Fibroblast of skin of right quadriceps (primary cell): ENCODE data around the gene SOHLH2.

Source experiments
- DNase-seq: peaks from one replicate; pipeline ENCODE4 v3.0.0-alpha.2; 2013

Gene SOHLH2, protein sequence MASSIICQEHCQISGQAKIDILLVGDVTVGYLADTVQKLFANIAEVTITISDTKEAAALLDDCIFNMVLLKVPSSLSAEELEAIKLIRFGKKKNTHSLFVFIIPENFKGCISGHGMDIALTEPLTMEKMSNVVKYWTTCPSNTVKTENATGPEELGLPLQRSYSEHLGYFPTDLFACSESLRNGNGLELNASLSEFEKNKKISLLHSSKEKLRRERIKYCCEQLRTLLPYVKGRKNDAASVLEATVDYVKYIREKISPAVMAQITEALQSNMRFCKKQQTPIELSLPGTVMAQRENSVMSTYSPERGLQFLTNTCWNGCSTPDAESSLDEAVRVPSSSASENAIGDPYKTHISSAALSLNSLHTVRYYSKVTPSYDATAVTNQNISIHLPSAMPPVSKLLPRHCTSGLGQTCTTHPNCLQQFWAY

DNA sequence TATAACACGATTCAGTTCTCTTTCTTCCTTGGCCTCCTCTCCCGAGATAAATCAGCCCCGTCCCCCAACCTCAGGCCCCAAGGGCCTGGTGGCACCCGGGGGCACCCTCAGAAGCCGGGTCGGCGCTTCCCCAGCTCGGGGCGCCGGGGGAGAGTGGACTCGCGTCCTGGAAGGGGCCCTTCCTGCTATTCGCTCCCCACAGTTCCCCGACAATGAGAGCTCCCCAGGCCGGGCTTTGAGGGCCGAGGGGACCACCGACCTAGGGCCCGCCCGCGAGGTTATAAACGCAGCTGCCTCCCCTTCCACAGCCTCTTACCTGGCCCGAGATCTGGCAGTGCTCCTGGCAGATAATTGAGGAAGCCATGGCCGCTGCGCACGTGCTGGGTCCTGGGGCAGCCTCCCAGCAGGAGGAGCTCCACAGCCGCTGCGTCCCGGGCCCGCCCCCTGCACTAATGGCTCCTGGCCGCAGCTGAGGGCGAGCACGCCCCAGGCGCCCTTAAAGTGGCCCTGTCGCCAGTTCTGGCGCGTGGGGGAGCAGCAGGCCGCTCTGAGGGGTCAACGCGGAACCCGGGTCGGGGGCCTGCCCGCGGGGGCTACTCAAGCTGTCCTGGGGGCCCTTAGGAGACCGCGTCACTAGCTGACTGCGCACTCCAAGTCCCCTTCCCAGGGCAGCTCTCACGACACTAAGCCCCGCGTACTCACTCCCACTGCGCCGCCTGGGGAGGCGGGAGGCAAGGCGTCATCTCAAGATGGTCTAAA lies at the start of gene SOHLH2:
TSS of gene SOHLH2 (minus strand) at position 394 of the 759 bp plus-strand sequence. CDS start at position 364, 30 bp downstream.
- no peak for DNase-seq

DNA sequence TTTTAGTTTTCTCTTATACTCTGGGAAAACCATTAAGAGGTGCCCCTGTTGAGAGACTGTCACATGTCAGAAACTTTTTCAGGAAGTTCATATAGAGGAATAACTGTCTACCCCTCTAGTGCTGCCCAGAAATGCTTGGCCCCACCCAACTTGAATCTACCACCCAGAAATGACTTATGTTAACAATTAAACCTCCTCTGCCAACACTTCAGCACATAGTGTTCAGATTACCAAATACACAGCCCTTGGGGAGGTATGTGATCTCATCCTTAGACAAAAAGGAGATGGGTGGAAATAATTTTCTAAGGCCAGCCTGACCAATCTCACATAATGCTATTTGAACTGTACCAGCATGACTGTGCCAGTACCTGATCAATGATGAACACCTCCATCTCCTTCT lies 47.6 kb upstream of the SOHLH2 start:
- DNase-seq, result no peak

DNA sequence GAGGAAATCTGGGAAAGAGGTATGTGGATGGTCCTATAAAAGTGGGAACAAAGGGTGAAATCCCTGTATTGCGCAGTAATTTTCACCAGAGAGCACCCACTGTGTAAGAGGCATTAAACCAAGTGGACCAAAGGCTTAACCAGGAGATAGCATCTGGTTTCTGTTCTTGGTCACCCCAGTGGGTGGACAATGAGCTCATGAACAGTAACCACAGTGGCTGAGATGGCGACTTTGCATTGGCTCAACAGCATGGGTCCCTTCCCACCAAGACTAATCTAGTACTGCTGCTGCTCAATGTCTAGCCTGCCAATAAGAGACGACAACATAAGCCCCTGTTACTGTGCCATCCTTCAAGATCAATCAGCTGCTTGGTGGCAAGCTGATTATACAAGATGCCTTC lies 46.7 kb upstream of the SOHLH2 start:
- no peak for DNase-seq

DNA sequence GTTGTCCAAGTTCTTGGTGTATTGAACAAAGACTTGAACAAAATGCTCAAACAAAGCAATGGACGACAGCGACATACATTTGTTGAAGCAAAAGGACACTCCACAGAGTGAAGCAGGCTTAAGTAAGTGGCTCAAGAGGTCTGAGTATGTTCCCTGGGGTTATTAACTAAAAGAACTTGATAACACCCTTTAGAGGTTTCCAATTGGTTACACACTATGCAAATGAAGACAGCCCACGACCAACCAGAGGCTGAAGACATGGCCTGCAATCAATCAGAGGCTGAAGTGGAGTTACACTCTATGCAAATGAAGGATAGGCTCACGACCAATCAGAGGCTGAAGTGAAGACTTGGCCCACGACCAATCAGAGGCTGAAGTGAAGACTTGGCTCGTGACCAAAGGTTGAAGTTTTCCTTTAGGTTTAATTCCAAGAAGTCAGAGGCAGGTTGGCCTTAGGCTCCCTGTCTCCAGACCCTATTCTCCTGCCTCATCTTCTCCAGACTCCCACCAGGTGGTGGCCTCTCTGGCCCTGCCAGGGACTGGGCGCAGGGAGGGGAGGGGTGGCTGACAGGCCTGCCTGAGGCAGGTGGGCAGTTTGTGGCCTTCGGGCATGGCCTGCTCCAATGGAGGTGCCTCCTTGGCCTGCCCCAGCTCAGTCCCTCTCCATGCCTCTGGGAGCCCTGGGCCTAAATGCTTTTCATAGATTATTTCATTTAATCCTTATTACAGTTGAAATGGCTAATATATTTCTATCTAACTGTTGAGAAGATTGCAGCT lies 45.2 kb upstream of the SOHLH2 start:
- no peak for DNase-seq

DNA sequence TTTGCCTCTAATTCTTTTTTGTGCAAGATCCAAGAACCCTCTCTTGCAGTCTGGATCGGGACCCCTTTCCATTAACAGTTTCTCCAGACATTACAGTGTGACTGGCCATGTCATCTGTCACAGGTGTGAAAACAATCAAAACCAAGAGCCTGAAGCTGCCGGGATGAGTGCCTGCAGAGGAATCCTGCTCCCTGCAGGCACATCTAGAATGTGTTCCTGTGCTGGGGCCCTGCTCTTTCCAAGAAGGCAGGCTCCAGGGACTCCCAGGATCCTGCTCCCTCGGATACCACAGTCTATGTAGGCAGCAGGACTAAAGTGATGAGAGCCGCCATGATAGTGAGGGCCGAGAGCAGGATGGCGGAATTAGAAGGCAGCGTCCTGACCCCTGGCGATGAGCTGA lies 44.5 kb upstream of the SOHLH2 start:
- DNase-seq, result no peak

DNA sequence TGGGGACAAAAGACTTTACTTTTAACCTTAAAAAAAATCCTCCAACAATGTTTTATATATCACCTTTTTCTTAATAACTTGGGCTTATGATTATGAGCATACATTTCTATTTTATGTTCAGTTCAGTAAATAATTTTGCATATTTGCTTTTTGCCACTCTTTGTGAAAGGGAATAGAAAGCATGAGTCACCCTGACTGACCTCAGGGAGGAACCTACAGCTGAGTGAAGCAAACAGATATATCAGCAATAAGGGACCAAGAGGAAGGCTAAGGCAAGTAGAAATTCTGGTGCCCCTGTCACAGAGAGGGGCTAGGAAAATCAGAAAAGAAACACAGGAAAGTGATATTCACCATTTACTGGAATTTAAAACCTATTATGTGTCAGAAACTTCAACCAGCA lies 37.2 kb upstream of the SOHLH2 start:
- no peak for DNase-seq

DNA sequence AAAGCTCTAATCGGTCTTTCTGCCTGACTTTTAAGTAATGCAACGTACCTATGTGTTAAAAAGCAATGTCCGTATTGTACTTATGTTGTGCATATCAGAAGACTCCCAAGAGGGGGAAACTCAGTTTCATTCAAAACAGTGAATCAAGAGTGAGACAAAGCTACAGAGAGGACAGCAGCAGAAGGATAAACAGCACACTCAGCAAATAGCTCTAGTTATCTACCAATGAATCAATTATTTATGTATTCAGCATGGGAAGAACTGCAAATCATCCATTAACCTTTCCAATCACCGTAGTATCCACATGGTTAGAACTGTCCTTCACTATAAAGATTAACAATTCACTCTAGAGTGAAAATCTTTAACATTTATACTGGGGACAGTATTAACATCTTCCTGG lies 36.7 kb upstream of the SOHLH2 start:
- no peak for DNase-seq

DNA sequence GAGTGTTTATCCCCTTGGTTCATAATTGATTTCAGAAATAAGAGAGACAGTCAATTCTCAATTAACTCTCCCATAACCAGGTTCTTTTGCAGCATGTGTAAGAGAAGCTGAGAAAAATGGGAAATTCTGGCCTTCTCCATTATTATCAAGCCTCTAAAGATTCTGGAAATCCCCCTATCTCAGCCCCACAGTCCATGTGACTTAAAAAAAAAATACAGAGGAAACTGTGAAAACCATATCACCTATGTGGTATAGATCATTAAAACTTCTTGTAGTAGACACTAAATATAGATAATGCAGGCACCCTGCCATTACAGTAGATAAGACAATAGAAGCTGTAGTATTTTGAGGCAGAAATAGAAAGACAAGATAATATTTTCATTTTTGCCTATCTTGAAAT lies 34.3 kb upstream of the SOHLH2 start:
- DNase-seq, result no peak

DNA sequence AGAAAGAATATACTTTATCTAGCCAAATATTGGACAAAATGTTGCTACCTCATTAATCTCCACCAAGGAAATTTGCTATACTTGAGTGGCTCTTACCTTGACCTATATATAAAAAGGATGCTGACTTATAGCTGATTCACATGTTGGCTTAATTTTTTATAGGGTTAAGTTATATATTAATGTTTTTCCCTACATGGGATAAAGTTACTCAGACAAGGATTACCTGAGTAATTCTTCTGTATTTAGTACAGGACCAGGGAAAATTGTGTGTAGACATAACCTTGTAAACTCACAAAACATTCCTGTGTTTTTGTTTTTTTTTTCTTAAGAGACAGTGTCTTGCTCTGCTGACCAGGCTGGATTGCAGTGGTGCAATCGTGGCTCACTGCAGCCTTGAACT lies 30.6 kb upstream of the SOHLH2 start:
- DNase-seq, result no peak

DNA sequence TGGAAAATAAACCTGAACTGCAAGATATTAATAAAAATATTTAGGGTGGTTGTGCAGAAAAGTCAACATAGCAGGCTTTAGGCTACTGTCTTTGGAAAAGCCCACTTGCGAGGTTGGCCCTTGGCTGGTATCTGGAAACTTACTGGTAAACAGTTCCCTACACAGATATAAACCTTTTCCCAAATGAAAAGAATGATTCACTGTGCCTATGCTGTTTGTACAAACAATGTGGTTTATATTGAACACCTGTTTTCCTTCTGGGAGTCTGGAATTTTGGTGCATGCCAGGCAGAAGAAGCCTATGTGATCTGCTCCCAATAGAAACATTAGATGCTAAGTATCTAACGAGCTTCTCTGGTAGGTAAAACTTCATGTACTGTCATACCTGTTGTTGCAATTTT lies 29.7 kb upstream of the SOHLH2 start:
- DNase-seq, result no peak

DNA sequence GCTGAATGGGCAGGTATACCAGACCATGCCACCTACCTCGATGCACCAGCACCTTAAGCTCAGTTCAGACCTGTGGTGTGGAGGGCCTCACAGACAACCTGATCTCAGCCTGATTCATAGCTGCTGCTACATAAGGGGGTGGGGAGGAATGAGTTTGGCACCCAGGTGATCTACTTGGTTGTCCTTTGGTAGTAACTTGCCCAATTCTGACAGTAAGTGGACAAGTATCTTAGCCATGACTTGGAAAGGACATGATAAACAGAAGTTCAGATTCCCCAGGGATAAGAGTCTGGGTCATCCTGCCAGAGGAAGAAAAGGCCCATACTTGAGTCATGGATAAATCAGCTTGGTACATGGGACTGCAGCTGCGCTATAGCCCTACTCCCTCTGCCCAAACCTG lies 28.4 kb upstream of the SOHLH2 start:
- DNase-seq, result no peak

DNA sequence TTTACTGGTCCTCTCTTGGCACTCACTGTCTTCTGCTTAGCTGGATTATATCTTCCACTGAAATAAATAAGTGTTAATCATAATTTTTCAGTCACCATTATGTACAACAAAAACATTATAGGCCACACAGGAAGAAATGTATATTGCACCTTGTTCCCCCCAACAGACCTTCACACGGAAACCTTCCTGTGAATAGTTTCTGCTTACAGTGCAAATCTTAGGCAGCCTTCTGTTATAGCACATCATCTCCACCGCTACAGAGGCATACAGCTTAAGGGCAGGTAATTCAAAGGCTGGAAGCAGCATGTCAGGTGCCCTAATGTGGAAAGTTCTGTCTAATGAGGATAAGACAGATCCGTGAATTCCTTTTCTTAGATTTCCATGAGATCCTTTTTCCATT lies 16.9 kb upstream of the SOHLH2 start:
- no peak for DNase-seq

DNA sequence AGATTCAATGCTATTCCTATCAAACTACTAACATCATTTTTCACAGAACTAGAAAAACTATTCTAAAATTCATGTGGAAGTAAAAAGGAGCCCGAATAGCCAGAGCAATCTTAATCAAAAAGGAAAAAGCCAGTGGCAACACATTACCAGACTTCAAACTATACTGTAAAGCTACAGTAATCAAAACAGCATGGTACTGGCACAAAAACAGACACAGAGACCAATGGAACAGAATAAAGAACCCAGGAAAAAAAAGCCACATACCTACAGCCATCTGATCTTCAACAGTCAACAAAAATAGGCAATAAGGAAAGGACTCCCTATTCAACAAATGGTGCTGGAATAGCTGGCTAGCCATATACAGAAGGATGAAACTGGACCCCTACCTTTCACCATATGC lies 10.4 kb upstream of the SOHLH2 start:
- DNase-seq, result no peak

DNA sequence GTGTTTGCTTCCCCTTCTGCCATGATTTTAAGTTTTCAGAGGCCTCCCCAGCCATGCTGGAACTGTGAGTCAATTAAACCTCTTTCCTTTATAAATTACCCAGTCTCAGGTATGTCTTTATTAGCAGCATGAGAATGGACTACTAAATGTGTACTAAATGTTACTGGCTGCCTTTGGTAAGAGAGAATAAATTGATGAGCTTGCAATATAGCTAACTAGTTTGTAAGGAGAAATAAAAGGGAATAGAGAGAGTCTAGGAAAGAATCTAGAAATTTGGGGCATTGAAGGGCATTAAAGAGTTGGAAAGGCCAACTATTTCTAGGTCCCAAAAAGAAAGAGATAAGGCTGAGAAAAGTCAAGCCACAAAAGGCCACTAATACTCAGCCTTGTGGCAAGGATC lies 5.5 kb upstream of the SOHLH2 start:
- no peak for DNase-seq

DNA sequence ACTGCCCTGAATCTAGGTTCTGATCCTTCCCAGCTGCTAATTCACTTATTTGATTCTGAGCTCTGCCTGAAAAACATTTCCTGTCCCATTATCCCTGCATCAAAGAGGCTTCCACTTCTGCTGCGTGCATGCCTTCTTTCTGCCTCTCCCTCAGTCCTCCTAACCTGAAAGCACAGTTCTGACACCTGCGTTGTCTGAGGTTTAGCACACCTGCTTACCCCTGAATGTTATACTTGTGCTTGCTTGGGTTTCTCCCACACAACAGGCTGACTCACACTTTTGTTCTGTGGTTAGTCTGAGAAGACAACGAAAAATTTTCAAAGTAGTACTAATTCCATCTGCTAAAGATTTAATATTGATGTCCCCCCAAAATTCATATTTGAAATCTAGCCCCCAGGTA lies 3.1 kb upstream of the SOHLH2 start:
- DNase-seq, result no peak

DNA sequence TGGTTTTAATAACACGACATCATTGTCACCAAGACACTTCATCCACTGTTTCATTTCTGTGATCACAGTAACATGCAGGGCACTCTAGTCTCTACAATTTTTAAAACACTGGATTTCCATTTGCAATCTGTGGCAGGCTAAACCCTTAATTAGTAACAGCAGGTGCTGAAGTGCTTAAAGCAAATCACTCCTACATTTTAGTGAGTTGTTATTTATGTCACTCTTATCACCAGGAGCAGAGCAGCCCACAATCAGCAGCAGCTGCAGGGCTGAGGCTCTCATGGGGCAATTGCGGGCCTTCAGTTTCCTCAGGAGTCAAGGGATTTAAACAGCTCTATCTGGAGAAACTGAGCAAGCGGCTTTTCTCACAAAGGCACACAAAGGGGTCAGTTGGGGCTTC lies 1.6 kb downstream of the SOHLH2 start:
- no peak for DNase-seq

DNA sequence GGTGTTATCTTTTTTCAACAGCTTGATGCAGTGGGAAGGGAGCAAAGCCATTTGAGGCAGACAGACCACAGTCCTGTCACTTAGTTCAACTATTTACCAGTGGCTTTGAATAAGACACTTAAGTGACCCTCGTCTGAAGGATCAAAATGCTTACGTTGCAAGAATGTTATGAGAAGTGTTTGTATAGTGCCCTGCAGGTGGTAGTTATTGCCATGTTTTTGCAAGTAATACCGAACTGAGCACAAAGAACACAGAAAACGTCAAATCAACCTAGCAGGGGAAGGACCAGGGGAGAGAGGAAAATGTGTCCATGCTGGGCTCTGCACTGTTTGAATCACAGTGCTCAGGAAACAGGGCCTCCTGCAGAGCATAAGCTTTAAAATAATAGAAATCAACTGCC lies 2.8 kb downstream of the SOHLH2 start:
- DNase-seq, result no peak

DNA sequence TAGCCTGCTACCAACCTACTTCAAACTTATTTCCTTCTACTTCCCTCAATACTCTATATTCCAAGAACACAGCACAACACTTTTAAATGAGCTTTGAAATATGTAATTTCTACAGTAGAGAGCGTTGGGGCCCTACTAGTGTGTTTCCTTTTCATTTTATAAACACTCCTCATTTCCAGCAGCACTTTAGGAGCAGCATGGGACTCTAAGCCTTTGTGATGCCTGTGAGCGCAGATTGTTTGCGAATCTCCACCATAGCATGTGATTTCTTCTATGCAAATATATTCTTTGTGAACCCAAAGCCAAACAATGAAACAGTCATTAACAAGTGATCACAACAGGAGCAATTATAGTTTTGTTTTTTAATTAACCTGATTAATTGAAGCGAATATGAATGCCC lies 3.6 kb downstream of the SOHLH2 start:
- no peak for DNase-seq

DNA sequence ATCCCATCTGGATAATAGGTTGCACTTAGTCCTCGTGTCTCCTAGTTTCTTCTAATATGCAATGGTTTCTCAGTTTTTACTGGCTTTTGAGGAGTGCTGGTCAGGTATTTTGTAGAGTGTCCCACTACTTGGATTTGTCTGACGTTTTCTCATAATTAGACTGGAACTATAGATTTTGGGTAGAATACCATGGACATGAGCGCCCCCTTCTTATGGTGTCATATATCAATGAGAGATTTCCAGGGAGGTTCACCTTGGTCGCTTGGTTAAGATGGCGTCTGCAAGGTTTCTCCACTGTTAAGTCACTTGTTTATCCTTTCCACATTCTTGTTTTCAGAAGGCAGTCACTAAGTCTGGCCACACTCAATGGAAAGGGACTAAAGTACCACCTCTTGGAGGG lies 6.7 kb downstream of the SOHLH2 start:
- DNase-seq, result no peak

DNA sequence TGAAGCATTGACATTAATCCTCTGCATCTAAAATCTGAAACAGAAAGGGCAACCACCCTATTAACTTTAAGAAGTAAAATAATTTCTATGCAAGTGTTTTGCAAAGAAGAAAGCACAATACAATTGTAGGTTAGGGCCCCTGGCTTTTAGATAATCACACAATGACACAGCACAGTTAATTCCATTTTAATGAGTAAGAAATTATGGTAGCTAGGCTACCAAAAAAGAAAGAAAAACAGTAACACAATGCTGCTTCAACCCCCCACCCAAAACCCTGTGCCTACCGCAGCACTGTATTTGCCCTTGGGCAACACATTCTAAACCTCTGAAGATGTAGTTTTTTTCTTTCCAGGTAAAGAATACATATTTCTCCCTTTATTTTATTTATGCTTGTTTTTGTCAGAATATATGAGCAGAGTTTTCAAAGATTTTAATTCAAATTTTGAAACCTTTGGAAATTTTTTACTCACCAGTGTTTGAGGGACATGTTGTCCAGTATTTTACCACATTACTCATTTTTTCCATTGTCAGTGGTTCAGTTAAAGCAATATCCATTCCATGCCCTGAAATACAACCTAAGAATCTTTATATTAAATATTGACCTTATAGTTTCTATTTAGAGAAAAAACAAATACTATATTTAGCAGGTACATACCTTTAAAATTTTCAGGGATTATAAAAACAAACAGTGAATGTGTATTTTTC lies 21.1 kb downstream of the SOHLH2 start:
- DNase-seq, result peak; percentile 40

DNA sequence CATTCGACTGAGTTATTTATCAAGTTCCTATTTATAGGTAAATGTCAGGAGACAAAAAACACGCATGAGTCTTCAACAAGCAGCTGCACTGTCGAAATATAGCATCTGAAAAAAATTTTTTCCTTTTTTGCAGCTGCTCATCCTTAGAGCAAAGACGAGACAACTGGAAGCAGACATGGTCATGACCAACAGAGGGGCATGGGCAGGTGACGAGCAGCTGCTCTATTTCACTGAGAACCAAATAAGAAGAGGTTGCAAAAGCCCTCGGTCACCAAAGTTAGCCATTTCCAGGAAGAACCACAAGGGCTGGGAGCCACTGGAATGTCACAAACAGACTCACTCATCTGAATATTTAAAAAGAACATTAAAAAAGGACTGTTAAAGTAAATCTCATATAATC lies 22.2 kb downstream of the SOHLH2 start:
- DNase-seq, result no peak

DNA sequence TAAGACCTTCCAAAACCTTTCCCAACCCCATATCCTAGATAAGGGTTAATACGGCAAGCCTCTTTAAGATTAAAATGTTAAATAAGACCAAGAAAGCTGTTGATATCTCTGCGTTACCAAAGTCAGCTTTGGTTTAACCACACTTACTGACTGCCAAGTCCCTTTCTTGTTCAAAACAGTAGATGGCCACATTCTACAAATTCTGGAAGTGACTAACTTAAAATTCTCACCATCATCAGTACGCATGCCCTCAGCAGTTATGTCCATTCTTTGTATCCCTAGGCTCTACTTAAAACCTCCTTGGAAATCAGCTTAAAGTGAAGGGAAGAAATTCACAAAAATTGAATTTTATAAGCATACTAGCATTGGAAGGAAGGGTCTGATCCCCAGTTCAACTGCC lies 23.6 kb downstream of the SOHLH2 start:
- DNase-seq, result no peak

DNA sequence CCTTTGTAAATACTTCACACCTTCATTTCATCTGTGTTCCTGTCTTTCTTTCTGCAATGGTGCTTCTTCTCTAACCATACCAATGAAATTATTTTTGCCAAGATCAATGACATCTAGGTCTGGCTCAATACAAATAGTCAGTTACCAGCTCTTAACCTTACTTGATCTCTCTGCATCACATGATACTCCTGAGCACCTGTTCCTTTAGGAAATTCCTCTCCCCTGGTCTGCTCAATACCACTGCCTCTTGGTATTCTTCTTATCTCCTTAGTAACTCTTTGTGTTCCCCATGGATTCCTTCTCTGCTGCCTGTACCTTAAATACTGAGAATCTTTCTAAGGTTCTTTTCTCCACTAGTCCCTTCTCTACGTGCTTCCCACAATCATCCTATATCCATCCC lies 25.9 kb downstream of the SOHLH2 start:
- no peak for DNase-seq
